ENCODE measurements around the gene TNIP2.

Gene TNIP2

DNA sequence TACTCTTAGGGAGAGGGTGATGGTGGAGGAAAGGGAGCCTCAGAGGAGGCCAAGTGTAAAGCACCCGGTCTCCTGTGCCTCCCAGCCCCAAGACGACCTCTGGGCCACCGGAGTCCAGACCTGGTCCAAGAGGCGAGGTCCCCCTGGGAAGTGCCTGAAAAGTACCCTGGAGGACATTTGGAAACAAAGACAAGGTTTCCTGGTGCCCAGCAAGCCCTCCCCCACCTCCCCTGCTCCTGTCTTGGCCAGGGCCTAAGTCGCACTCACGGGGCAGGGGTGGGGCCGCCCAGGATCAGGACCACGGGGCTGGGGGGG lies 36.2 kb upstream of the TNIP2 start:
- TF ChIP-seq, protein P1, sequence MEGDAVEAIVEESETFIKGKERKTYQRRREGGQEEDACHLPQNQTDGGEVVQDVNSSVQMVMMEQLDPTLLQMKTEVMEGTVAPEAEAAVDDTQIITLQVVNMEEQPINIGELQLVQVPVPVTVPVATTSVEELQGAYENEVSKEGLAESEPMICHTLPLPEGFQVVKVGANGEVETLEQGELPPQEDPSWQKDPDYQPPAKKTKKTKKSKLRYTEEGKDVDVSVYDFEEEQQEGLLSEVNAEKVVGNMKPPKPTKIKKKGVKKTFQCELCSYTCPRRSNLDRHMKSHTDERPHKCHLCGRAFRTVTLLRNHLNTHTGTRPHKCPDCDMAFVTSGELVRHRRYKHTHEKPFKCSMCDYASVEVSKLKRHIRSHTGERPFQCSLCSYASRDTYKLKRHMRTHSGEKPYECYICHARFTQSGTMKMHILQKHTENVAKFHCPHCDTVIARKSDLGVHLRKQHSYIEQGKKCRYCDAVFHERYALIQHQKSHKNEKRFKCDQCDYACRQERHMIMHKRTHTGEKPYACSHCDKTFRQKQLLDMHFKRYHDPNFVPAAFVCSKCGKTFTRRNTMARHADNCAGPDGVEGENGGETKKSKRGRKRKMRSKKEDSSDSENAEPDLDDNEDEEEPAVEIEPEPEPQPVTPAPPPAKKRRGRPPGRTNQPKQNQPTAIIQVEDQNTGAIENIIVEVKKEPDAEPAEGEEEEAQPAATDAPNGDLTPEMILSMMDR (IDR thresholded peaks at IDR 0.05; ENCODE audit: low read depth, low read length), result no peak
- DNase-seq (ENCODE audit: extremely low read depth, low read depth), result no peak

DNA sequence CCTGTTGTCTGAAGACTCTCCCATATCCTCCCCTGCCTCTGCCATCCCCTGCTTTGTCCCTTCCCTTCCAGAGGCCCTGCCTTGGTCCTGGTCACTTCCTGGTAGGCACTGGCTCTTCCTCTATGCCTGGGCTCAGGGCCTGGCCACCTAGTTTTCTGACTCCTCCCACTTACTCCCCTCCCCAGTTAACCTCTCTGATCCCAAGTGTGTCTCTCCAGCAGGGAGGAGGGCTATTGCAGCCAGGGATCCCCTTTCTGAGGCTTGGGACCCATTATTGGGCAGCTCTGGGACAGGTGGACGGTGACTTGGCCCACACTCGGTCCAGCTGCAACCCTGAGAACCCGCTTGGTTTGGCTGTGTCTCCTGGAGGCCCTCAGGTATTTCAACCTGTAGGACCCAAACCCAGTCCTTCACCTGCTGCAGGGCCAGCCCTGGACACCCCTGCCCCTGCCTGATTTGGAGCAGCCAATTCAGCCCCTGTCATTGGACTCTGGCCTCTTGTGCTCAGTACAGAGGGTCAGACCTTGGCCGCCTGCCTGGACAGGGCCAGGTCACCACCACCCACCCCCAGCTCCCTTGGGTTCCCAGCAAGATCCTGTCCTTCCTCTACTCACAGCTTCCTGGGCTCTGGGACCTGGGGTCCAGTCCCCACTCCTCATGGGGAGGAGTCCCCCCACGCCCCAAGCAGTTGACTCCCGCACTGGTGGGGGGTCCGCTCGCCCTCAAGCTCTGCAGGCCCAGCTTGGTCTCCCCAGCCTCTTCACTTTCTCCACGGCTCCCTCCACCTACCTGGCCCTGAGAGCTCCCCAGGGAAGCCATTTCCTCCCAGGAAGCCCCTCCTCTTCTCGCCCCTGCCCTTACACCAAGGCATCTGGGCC lies 35.6 kb upstream of the TNIP2 start:
- TF ChIP-seq, protein P1 (IDR thresholded peaks at IDR 0.05; ENCODE audit: low read depth, low read length), result no peak
- no peak for DNase-seq (ENCODE audit: extremely low read depth, low read depth)

DNA sequence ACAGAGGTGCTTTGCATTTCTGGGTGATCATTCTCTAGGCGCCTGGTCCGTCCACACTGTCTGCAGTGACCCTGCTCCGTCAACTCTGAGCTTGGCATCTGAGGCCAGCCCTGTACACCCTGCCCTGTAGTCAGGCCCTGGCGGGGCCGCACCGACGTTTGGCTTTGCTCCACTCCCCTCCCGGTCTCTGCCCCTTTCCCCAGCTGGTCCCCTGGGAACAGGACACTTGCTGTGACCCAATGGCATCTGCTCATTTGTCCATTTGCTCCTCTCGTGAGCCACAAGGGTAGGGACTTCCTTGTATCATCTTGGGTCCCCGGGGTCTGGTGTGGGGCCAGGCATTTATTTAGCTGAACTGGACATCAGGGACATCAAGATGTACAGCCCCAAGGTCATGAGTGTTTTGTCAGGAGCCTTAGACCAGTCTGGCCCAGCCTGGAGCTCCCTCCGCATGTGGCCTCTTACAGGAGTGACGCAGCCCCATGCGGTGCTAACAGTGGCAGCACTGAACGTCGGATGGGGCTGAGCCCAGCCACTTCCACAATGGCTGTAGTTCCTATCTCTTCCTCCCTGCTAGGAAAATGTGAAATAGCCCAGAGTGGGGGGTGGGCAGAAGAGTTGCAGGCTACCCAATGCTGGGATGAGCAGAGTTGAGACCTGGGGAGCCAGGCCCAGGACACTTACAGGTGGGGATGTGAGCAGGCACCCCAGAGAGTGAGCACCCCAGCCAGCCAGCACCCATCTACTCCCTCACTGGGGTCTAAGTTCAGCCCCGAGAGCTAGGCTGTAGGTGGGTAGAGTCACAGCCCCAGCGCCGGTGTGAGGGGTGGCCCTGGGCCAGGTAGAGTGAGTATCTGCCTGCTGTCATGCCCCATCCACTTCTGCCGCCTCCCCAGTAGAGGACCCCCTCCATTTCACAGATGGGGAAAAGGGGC lies 34.7 kb upstream of the TNIP2 start:
- TF ChIP-seq, protein P1 (IDR thresholded peaks at IDR 0.05; ENCODE audit: low read depth, low read length), result no peak
- DNase-seq (ENCODE audit: extremely low read depth, low read depth), result no peak

DNA sequence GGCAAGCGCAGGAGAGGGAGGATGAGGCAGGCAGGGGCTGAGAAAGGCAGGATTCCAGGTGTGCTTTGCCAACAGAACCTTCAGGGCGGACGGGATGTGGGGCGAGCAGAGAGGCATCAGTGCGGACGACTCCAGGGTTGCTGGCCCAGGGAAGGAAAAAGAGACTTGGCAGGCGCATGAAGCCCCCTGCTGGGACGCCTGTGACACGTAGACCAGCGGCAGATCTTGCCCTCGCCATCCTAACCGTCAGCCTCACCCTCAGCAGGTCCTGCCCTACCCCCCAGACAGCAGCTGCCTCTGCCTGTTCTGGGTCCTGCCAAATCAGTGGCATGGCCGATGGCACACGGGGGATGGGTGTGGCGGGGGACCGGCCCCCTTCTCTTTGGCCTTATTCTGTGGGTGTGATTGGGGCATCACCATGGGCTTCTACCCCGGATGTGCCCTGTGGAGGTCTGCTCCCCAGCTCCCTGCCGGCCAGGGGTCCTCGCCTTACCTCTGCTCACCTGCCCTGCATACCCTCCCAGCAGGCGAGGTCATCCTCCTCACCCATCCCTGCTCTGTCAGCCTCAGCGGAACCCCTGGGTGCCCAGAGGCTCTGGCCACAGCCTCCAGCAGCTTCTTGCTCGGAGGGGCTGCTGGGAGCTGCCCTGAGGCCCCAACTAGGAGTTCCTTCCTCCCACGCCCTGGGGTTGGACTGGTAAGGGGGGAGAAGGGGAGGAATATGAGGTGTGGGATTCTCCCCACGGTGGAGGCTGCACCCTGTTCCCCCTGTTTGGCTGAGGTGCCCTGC lies 33.9 kb upstream of the TNIP2 start:
- no peak for DNase-seq (ENCODE audit: extremely low read depth, low read depth)
- TF ChIP-seq, protein P1 (IDR thresholded peaks at IDR 0.05; ENCODE audit: low read depth, low read length), result no peak

DNA sequence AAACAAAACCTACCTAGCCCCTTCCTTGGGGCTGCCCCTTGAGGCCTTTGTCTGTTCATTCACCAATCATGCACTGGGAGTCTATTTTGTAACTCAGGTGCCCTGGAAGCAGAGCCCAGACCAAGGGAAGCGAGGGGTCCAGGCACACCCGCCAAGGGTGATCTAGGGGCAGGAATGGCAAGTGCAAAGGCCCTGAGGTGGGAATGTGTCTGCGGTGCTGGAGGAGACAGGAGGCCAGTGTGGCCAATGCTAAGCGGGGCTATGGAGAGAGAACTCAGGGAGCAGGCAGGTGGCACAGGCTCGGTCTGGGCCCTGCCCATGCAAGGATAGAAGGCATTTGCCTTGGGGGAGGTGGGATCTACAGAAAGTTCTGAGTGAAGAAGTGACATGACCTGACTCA lies 33.2 kb upstream of the TNIP2 start:
- no peak for DNase-seq (ENCODE audit: extremely low read depth, low read depth)
- TF ChIP-seq, protein P1 (IDR thresholded peaks at IDR 0.05; ENCODE audit: low read depth, low read length), result no peak

DNA sequence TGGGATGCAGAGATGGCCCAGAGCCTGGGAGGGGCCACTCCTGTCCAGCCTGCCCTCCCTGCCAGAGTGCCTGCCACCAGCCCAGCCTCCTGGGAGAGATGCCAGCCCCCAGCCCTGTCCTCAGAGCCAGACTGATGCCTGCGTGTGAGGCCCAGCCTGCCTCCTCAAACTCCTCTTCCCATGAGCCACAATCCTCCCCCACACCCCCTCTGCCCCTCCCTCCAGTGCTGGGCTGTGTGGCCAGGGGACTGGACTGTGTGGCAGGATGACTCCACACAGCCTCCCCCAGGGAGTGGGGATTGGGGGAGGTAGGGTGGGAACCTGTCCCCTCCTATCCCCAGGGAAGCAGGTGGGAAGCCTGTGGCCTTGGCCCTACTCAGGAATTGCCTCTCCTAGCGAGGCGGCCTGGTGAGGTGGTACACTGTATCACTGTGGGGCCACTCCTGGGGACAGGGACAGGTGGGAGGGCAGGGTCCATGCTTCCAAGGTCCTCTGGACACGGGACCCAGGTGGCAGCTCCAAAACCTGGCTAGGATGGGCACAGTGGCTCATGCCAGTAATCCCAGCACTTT lies 32.5 kb upstream of the TNIP2 start:
- TF ChIP-seq, protein P1 (IDR thresholded peaks at IDR 0.05; ENCODE audit: low read depth, low read length), result no peak
- DNase-seq (ENCODE audit: extremely low read depth, low read depth), result no peak

Data from AG09319 (cell line).